ENCODE data around the gene LIX1L.
A peak's percentile ranks its signal among the peaks of the same experiment; 100 is the strongest.

LIX1L gene

DNA sequence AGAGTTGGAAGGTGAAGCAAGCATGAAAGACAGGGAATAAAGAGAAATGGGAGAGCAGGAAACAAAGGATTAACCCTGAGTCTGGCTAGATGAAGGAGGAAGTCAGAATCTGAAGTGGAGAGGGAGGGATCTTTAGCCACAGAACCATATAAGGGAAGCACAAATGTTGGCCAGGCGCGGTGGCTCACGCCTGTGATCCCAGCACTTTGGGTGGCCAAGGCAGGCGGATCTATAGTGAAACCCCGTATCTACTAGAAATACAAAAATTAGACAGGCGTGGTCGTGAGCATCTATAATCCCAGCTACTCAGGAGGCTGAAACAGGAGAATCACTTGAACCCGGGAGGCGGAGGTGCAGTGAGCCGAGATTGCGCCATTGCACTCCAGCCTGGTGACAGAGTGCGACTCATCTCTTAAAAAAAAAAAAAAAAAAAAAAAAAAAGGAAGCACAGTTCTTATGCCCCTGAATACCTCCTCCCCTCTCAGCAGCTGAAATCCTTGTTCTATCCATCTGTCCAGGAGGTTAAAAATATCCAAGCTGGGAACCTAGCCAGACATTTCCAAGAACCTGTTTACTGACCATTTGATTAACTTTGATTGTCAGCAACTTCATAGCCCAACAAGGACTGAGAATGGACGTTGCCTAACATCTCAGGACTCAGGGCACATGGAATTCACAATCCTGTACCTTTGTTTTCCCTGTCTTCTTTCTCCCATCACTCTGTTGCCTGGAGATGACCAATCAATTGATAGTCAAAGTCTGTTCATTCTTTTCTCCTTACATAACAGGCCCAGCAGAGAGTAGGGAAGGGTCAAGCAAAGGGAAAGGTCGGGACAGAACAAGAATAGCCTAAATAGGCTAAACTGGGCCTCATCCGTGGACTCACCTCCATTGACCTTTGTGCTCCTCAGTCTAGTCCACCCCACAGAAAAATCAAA lies 28.0 kb upstream of the LIX1L start:
- FAIRE-seq (no peak), DNase-seq (ENCODE audit: insufficient read length, low spot score) (no peak)

DNA sequence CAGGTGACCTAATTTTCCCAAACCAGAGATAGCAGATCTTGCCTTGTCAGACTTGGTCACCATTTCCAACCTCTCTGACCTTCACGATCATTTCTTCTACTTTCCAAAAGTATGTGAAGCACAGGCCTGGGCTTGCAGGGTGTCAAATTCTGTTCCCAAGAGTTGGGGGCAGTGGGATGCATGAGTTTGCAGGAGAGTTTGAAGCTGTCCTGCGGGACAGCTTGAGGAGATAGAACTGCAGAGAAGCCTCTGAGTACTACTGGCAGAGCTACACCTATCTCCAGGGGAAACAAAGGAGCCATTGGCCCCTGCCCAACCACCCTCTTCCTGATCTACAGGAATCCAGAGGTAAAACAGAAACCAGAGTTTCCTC lies 27.3 kb upstream of the LIX1L start:
- DNase-seq (ENCODE audit: insufficient read length, low spot score) (no peak), FAIRE-seq (no peak)

DNA sequence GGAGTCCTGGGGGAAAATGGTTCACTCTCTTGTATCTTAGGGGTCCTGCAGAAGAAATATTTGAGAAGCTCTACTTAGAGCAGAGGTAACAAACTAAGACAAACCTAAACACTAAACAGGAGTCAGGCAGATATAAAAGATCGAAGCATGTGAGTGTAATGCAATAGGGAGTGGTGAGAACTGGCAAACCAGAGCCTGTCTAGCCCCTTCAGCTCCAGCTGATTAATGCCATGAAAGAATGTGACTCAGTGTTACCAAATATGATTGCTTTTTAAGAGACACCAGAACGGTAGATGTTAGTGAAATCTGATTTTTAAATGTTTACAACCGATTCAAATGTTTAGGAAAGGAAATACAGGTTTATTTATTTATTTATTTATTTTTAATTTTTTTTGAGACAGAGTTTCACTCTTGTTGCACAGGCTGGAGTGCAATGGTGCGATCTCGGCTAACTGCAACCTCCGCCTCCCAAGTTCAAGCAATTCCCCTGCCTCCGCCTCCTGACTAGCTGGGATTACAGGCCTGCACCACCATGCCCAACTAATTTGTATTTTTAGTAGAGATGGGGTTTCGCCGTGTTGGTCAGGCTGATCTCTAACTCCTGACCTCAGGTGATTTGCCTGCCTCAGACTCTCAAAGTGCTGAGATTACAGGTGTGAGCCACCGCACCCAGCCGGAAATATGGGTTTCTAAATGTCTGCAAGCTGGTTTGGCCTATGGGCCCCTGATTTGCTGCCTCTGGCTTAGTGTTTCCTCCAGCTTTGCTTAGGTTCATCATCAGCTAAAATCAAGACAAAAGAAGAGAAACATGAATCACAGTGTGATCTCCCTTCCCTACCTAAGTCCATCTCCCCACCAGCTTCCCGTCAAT lies 26.4 kb upstream of the LIX1L start:
- FAIRE-seq, result no peak
- DNase-seq (ENCODE audit: insufficient read length, low spot score), result no peak

DNA sequence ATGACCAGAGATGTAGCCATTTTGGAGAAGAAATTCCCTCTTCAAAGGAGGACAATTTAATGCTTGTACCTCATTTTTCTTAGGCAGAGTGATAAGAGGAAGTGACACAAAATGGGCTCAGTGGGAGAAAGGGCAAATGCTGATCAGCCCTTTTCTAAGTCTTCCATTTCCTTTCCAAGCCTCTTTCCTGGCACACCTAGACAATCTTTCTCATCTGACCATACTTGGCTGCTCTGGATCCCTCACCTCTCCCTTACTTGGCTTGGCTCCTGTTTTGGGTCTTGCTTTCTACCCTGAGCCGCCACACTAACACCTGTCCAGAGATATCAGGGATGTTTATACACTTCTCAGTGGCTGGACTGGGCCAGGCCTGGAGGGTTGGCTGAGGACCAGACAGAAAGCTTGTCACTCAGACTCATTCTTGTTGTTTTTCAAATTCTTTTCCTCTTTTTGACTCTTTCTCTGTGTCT lies 25.4 kb upstream of the LIX1L start:
- DNase-seq (ENCODE audit: insufficient read length, low spot score), result no peak
- no peak for FAIRE-seq

DNA sequence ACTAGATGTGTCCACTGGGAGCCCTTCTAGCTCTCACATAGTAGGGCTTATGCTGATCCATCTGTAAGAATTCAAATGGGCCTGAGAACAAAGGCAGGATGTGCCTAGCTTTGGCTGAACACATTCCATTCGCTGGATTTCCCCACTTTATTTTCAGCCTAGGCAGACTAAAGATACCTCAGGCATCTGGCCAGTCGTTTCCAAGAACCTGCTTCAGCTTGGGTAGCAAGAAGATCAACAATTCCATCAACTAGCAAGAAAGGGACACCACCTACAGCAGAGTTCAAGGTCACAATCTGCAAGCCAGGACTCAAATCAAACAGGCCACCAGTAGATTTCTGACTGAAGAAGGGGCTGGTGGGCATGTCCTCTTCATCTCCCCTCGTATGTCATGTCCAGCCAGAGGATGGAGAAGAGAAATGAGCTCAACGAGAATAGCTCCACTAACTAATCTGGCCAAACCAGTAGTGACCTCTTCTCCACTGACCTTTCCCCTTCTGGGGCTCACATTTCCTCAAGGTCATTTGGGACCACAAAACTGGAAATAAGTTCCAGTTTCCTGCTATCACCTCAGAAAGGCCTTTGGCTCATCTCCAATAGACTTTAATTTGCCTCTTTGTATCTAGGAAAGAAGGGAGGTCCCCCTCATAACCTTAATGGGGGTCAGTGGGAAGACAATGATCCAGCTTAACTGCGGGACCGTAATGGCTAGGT lies 24.4 kb upstream of the LIX1L start:
- no peak for DNase-seq (ENCODE audit: insufficient read length, low spot score)

DNA sequence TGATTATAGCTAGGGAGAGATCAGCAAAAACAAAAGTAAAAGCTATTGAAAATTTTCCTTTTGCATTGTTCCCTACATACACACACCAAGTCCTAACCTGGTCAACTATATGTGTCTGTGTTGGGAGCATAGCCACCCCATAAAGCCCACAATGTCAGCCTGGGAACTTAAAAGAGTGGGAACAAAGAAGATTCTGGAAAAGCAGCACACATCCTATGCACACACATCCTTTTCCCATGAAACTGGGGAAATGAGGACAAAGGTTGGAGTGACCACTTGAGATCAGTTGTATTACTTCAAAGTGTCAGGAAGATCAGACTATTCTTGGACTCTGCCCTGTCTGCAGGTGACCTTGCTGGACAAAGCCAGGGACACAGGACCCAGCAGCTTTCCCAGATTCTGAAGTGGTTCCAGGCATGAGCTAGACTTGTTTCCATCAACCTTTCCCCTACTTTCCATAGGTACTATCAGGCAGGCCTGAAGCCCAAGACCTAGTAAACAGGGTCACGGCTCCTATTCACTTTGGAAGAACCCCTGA lies 22.7 kb upstream of the LIX1L start:
- DNase-seq (ENCODE audit: insufficient read length, low spot score), result no peak
- FAIRE-seq, result no peak

More for the DNA sequence above, 24.4 kb upstream of the LIX1L start:
- no peak for FAIRE-seq

DNA sequence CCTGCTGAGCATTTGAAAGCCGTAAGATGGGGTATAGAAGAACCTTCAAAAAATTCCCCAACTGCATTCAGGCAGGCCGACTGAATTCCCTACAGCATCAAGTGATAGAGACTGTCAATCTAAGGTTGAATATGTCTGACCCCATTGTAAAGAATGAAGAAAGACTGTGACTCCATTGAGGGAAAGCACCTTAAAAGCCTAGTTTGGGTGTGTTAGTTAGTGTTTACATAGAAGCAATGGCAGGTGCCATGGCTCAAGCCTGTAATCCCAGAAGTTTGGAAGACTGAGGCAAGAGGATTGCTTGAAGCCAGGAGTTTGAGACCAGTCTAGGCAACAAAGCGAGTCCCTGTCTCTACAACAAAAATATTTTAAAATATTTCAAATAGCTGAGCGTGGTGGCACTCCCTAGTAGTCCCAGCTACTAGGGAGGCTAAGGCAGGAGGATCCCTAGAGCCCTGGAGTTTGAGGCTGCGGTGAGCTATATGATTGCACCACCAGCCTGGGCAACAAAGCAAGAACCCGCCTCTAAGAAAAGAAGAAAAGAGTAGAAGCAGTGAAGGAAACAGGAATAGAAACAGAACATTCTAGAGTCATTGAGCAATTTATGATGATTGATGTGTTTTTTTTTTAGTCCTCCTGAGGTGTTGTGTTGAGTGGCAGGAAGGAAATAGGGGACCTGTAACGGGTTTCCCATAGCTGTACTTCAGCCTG lies 22.1 kb upstream of the LIX1L start:
- DNase-seq (ENCODE audit: insufficient read length, low spot score), result no peak
- no peak for FAIRE-seq

DNA sequence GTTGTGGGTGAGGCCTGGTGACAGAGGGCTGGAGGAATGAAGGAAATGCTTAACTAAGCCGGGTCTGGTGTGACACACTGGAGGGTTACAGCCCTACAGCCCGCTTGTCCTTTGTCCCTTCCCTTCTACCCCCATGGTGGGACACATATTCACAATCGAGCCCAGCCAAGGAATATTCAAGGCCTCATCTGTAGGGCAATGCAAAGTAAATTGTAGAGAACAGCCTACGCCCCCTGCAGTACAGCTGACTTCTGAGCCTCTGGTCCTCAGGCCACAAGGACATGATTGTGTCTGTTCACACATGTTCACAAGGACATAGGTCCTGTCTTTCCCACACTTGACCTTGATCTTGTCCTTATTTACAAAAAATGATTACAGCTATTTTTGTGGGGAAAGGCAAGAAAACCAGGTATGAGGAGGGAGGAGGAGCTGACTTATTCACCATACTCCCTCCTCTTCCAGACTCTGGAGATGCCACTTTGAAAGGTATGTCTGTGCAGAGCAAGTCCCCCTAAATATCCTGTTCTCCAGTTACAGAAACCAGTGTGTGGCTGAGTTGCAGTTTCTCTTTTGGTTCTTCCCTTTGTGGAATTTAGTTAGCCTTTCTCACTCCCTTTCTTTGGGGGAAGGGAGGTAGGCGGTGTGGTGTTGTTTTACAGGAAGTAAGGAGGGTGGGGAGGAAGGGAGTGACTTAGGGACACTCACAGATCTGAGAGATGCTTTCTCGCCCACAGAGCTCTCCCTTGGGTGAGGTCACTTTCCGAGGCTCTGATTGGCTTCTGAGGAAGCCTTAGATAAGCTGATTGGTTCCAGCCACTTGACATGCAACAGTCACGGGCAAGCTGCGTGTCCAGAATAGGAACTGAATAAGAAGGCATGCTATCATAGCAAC lies 21.3 kb upstream of the LIX1L start:
- peak; percentile 85 for DNase-seq (ENCODE audit: insufficient read length, low spot score)
- no peak for FAIRE-seq

DNA sequence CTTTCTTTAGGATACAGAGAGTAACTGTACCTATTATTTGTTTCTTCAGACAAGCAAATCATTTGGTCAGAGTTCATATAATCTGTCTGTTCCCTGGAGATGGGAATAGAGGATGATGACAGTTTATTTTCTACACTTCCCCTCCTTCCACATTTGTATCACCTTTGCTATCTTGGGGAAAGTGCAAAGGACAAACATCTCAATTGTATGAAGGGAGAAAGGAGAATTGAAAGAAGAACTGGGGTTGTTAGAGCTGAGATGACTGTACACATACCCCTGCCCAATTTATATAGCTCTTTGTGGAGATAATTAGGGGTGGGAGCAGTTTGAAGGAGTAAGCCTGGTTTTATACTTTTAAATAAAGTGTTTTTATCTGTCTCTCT lies 20.6 kb upstream of the LIX1L start:
- no peak for FAIRE-seq
- DNase-seq (ENCODE audit: insufficient read length, low spot score), result no peak

DNA sequence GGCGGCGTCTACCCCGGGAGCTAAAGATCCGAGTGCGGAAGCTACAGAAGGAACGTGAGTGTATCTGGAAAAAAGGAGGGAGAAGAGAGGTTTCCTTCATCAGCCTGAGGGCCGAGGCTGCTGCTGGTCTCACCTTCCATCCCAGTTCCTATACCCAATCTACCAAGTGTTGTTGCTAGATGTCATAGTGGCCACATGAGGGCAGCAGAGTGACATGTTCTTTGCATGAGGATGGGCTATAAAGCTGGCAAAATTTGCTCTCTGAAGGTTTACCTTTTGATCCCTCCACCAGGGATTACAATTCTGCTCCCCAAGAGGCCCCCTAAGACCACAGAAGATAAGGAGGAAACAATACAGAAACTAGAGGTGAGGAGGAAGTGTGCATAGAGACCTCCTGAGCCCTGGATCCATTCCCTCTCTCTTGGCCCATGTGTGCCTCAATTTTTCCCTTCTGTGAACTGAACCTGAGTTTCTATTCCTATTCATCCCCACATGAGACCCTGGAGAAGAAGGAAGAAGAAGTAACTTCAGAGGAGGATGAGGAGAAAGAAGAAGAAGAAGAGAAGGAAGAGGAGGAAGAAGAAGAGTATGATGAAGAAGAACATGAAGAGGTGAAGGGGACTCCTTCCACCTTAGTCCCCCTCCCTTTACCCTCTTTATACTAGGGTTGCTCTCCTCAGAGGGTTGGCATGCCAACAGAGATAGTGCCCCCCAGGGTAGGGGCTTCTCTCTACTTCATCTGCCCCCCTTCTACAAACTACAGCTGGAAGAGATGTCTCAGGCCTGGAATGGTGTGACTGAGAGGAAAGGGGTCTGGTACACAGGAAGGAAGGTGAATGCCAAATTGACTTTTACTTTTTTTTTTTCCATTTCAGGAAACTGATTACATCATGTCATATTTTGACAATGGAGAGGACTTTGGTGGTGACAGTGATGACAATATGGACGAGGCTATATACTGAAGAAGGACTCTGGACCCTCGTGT lies 20.0 kb upstream of the LIX1L start:
- FAIRE-seq (no peak), DNase-seq (ENCODE audit: insufficient read length, low spot score) (peak; percentile 71)

DNA sequence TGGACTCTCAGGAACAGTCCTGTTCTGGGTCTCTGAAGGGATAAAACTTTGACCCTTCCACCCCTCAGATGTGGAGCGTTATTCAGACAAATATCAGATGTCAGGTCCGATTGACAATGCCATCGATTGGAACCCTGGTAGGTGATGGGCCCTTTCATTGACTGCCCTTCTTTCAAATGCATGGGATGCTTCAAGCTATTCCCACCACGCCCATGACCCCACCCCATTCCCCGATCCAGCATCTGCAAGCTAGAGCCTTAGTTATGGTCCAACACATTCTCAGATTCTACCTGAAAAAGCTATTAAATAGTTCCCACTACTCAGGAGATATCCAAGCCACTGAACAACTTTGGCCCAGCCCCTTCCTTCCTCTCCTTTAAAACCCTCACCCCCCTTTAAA lies 19.2 kb upstream of the LIX1L start:
- no peak for DNase-seq (ENCODE audit: insufficient read length, low spot score)
- no peak for FAIRE-seq

DNA sequence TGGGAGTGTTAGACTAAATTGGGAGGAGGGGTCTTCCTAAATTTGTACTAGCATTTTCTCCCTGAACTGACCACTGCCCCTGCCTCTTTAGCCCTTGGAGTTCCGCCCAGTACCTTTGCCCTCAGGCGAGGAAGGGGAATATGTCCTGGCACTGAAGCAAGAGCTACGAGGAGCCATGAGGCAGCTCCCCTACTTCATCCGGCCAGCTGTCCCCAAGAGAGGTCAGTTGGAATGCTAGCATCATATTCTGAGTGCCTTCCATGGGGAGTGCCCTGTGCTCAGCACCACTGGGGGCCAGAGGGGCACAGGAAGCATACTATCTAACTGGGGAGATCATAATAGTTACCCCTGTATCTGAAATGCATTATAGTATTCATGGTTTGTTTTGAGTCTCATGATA lies 17.4 kb upstream of the LIX1L start:
- no peak for FAIRE-seq
- no peak for DNase-seq (ENCODE audit: insufficient read length, low spot score)

DNA sequence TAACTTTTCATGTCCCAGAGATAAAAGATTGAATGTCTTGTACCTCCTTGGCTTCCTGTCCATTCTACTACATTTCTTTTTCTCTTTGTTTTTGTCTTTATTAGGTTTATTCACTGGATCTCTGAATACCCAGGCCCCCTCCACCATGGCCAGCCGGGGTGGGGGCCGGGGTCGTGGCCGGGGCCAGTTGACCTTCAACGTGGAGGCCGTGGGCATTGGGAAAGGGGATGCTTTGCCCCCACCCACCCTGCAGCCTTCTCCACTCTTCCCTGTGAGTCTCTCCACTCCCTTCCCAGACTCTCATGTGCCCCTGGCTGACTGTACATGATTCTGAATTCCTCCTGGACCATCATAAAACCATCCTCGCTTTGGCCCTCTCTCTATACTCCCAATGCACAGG lies 16.9 kb upstream of the LIX1L start:
- DNase-seq (ENCODE audit: insufficient read length, low spot score) (no peak), FAIRE-seq (no peak)

DNA sequence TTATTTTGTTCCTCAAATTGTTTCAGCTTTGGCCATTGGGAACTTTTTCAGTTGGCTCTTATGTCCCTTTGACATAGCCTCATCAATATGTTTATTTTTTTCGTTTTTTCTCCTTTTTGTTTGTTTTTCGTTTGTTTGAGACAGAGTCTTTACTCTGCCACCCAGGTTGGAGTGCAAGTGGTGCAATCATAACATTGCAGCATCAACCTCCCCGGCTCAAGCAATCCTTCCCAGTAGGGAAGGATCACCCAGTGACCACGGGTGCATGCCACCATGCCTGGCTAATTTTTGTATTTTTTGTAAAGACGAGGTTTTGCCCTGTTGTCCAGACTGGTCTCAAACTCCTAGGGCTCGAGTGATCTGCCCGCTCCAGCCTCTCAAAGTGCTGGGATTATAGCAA lies 14.8 kb upstream of the LIX1L start:
- no peak for DNase-seq (ENCODE audit: insufficient read length, low spot score)
- FAIRE-seq, result no peak

DNA sequence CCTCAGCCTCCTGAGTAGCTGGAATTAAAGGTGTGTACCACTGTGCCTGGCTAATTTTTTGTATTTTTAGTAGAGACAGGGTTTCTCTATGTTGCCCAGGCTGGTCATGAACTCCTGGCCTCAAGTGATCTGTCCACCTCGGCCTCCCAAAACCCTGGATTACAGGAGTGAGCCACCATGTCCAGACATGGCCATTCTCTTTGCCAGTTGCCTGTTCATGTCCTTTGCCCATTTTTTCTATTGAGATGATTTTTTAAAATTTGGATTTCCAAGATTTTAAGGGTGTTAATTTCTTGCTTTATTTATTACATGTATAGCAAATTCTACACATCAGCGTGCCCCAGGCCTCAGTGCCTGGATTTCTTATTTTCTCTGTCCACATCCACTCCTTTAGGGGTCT lies 9.5 kb upstream of the LIX1L start:
- DNase-seq (ENCODE audit: insufficient read length, low spot score) (no peak), FAIRE-seq (no peak)

DNA sequence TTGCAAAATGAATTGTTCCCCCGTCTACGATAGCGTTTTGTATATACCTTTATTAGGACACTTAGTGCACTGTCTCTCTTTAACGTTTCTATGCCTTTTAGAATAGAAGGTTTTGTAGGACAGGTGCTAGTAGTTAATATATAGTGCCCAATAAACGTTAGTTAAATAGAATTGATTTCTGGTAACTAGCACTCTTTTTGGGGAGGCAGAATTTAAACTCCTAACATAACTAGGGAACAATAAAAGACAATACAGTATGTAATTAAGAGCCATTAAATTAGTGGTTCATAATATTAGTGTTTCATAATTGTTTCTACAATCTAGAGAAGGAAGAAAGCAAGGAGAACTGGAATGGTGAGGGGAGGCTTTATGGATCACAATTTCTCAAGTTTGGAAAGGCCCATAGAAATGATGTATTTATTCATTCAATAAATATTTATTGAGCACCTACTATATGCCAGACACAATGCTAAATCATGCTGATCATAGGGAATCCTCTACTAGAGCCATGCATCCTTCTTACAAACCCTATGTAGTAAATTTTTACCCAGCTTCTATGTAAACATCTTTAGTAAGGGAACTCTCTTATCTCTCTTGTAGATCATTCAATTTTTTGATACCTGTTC lies 7.4 kb upstream of the LIX1L start:
- no peak for DNase-seq (ENCODE audit: insufficient read length, low spot score)
- no peak for FAIRE-seq

DNA sequence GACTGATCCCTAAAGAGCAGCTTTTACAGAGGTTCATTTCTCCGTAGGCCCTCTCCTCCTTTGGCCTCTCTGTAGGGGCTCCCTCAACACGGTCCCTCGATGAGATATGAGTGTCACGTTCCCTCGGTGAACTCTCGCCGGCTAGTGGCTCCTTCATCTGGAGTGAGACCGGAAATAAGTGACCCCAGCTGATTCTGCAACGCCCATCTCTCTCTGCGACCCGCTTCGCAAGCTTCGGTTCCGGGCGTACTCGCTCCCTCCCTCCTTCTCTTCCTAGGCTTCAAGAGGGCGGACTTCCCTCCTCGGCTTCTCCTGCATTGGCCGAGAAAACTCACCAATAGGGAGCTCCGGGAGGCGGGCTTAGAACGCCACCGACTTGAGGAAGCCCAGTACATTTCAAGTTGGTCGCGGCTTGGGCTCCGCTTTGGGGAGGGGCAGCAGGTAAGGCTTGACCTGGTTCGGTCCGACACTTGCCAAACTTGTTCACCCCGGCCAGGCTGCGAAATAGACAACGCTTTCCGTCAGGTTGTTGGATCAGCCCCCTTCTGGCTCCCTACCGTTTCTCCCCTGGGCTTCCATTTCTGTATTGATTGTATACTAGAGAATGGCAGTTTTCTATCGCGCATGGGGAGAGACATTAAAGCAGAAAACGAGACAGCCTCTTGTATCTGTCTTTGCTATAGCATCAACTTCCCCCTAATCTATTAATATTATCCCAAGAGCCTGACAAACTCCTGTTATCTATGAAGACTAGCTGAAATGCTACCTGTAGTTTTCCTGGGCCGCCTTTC lies 6.7 kb upstream of the LIX1L start, which contains the start of the genes ANKRD34A and POLR3GL:
ANKRD34A (minus strand) TSS at position 248 of the 791 bp plus-strand sequence. CDS start 2,816 bp downstream, outside the sequence.
POLR3GL (plus strand) TSS at position 363 of the 791 bp plus-strand sequence. CDS start 10,176 bp downstream, outside the sequence.
- FAIRE-seq (no peak), DNase-seq (ENCODE audit: insufficient read length, low spot score) (peak; percentile 84)
